Aorta (tissue), 5 donors: ENCODE results near the gene NEDD8. TPM values are rescaled to one million over a fixed set of nuclear protein-coding genes. Genes with fewer than 3 reads are reported as not detected.
A peak's percentile ranks its signal among the peaks of the same experiment; 100 is the strongest.
"Not testable (repeated sequence)": the region's sequence is repeated elsewhere in the genome, so short reads cannot be mapped to it uniquely, and the experiment has no call there.

Experiments
- ATAC-seq: fragments of 200-7000 bp; cut with Tn5 transposase; one replicate; pipeline ENCODE4 v1.9.1; 2022; ENCODE audit warnings: moderate library complexity; ENCODE audit not compliant: low FRiP score
- DNase-seq, 2 donors: peaks; one replicate each; pipeline ENCODE4 v3.0.0-alpha.2; 2020
- H3K27ac ChIP-seq, 2 donors: one replicate each; pipeline ENCODE4 v1.5.1; 2013; ENCODE audit warnings: low read length in 2 of 2, mild to moderate bottlenecking in 2 of 2, moderate library complexity in 2 of 2, control low read depth in 1 of 2, inconsistent platforms in 1 of 2, low read depth in 1 of 2
- H3K27me3 ChIP-seq, 2 donors: one replicate each; pipeline ENCODE4 v1.6.1; 2013; ENCODE audit warnings: control low read depth in 1 of 2, low read length in 1 of 2, mild to moderate bottlenecking in 1 of 2, moderate library complexity in 1 of 2; ENCODE audit not compliant: insufficient read depth in 2 of 2, control insufficient read depth in 1 of 2
- H3K36me3 ChIP-seq, 2 donors: one replicate each; pipeline ENCODE4 v1.6.1; 2013; ENCODE audit warnings: control low read depth in 1 of 2, low read length in 1 of 2, mild to moderate bottlenecking in 1 of 2; ENCODE audit not compliant: insufficient read depth in 2 of 2, control insufficient read depth in 1 of 2
- H3K4me1 ChIP-seq, 2 donors: one replicate each; pipeline ENCODE4 v1.6.1; 2013; ENCODE audit warnings: low read length in 2 of 2, control low read depth in 1 of 2, mild to moderate bottlenecking in 1 of 2, moderate library complexity in 1 of 2; ENCODE audit not compliant: insufficient read depth in 2 of 2, control insufficient read depth in 1 of 2
- H3K4me3 ChIP-seq, 2 donors: one replicate each; pipeline ENCODE4 v1.5.1; 2013; ENCODE audit warnings: low read length in 2 of 2, control low read depth in 1 of 2, mild to moderate bottlenecking in 1 of 2
- H3K9me3 ChIP-seq: one replicate; pipeline ENCODE4 v1.6.1; 2013; ENCODE audit warnings: mild to moderate bottlenecking, low read length; ENCODE audit not compliant: control insufficient read depth
- WGBS, 2 donors: extraction: QIAGEN DNeasy Blood & Tissue Kit; methylation state at CpG; one replicate each; pipeline ENCODE4 v1.1.7; 2013; 5-methylcytosine and 5-hydroxymethylcytosine counted together
- intact Hi-C, 2 donors: fragments of 100-400 bp; cut with DNase I; formaldehyde crosslinking; loops; one replicate each; pipeline versions ENCODE4 v1.14.2 to v1.15.0; 2022
- polyA plus RNA-seq, 2 donors: library from polyadenylated mRNA; stranded (reverse); fragments of 200-250 nt; gene quantifications; one replicate each; pipeline ENCODE4 v1.2.3, GENCODE V29; 2013
- total RNA-seq, 2 donors: library from RNA; stranded (reverse); fragmentation: NEBNext Ultra II Directional; extraction: Animal tissue kit (Norgen Biotek cat#: 25700); gene quantifications; one replicate each; pipeline ENCODE4 v1.2.1, GENCODE V29; 2021
- donor health status: healthy with polysubstance abuse.
- donor health status: Bipolar disorder and iron deficiency.
- donor health status: DM: no; HTN: no; CAD: no.
- donor health status: DM: no; HTN: no; CAD: no.
- donor health status: DM: yes; HTN: yes; CAD: no.

Gene NEDD8
- total and polyA plus RNA-seq, 4 donors = 122 to 345 (median 172) TPM

DNA sequence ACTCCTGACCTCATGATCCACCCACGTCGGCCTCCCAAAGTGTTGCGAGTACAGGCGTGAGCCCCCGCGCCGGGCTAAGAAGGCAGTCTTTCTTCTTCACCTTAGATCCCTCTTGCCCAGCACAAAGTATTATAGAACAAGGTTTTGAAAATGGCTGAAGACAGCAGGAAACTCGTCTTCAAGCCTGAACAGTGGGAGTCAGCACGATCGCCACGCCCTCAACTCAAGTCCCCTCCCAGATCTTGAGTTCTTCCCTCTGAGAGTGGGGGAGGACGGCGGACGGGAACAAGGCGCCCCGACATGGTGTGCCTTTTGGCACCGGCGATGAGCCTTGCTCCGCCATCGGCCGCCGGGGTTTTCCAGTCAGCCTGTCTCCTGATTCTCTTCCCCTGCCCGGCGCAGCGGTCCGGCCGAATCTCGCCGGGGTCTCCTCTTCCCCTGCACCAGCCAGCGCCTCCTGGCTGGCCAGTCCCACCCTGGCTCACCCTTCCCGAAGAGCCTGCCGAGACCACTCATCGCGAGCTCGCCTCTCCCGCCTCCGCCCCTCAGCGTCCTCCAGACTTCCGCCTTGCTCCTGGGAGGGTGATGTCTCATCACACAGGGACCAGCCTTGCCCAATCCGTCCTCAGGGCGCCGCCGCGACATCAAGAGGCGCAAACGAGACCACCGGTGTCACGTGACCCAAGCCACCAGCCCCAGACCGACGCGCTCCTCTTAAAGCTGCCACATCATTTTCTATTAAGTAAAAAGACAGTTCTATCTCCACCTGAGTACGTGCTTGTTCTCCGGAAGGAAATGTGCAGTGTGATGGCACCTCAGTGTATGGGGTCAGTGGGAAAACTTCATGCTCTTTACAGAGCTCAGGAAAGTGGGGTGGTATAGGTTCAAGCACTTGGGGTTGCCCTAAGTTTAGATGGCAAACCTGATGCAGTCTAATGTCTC is 19.0 kb downstream of the NEDD8 start, which contains the start of gene CHMP4A:
CHMP4A (minus strand) TSS at position 565 of the 942 bp plus-strand sequence; CDS start at position 516, 49 bp downstream.
- Histone ChIP-seq H3K4me1 (no peaks in the 10 kb centered on the region), H3K4me3 (peak within 1 kb of the TSS; percentile 46 to 62), H3K27ac (peak within 1 kb of the TSS; percentile 29 to 93), H3K36me3 (peaks cover 0 to 3% of the 10 kb centered on the region in 2 donors), H3K9me3 (no peaks in the 10 kb centered on the region), H3K27me3 (no peaks in the 10 kb centered on the region)
- ATAC-seq = peak; percentile 95
- 0 to 1% methylated on average over 53 of the region's 53 CpGs for WGBS, 2 donors
- DNase-seq = peak; percentile 99
- intact Hi-C loops = no loop called here

- ATAC-seq (no peak), DNase-seq (no peak)
- no peak overlapping the region for H3K27ac ChIP-seq
- H3K9me3 ChIP-seq = no peaks in the 10 kb centered on the region
- H3K36me3 ChIP-seq = peaks cover 0 to 3% of the 10 kb centered on the region in 2 donors
- H3K4me1 ChIP-seq = no peaks in the 10 kb centered on the region
- intact Hi-C loops = no loop called here
- WGBS, 2 donors = 86 to 91% methylated on average over 6 of the region's 6 CpGs
- no peaks in the 10 kb centered on the region for H3K27me3 ChIP-seq
- no peak overlapping the region for H3K4me3 ChIP-seq
Observed at GRCh38 chr14:24211311-24211710, 20.9 kb downstream of the NEDD8 start.

- Histone ChIP-seq H3K4me3 (no peak overlapping the region), H3K36me3 (peaks cover 2 to 5% of the 10 kb centered on the region in 2 donors), H3K27ac (no peak overlapping the region), H3K4me1 (no peaks in the 10 kb centered on the region), H3K27me3 (no peaks in the 10 kb centered on the region), H3K9me3 (no peaks in the 10 kb centered on the region)
- intact Hi-C loops = no loop called here
- DNase-seq (no peak), ATAC-seq (no peak)
- 97 to 98% methylated on average over 2 of the region's 2 CpGs for WGBS, 2 donors
Observed at GRCh38 chr14:24207625-24208024, 24.5 kb downstream of the NEDD8 start.

DNA sequence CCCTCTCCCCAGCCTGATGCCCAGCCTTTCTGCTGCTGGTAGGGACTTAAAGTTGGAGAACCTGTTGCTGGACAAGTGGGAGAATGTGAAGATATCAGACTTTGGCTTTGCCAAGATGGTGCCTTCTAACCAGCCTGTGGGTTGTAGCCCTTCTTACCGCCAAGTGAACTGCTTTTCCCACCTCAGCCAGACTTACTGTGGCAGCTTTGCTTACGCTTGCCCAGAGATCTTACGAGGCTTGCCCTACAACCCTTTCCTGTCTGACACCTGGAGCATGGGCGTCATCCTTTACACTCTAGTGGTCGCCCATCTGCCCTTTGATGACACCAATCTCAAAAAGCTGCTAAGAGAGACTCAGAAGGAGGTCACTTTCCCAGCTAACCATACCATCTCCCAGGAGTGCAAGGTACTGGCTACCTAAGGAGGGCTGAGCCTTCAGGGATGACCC is 25.0 kb downstream of the NEDD8 start:
- Histone ChIP-seq H3K27me3 (no peaks in the 10 kb centered on the region), H3K27ac (no peak overlapping the region), H3K36me3 (peaks cover 2 to 5% of the 10 kb centered on the region in 2 donors), H3K9me3 (no peaks in the 10 kb centered on the region), H3K4me1 (no peaks in the 10 kb centered on the region), H3K4me3 (no peak overlapping the region)
- no peak for ATAC-seq
- intact Hi-C loops = no loop called here
- 89 to 93% methylated on average over 5 of the region's 5 CpGs for WGBS, 2 donors
- DNase-seq = no peak

DNA sequence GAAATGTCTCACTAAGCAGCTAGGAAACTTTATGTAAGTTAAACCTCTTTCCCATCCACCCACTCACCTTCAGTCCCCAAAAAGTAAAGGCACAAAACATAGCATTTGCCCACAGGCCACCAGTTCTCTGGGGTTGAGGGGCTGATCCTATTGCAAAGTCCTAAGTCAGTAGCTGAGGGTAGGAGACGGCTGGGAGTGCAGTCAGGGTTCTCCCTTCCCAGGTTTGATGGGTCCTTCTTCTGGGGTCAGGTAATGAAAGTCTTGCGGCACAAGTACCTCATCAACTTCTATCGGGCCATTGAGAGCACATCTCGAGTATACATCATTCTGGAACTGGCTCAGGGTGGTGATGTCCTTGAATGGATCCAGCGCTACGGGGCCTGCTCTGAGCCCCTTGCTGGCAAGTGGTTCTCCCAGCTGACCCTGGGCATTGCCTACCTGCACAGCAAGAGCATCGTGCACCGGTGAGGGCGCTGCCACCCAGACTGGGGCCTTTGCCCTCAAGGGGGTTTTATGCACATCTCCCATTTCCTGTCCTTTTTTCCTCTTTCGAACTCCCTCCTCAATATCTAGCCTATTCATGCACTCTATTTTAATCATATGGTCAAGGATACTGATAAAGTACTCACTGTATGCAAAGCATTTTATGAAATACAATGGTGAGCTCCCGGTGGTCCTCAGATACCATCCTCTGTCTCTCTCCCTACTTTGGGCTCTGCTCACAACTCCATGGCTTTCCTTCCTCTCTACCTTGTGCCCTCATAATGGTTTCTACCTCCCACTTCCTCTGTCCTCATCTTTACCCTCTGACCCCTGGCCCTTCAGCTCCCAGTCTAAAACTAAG is 25.7 kb downstream of the NEDD8 start:
- ATAC-seq = no peak
- H3K36me3 ChIP-seq = peaks cover 2 to 5% of the 10 kb centered on the region in 2 donors
- 93 to 96% methylated on average over 11 of the region's 11 CpGs for WGBS, 2 donors
- no peak overlapping the region for H3K27ac ChIP-seq
- H3K9me3 ChIP-seq = no peaks in the 10 kb centered on the region
- H3K4me1 ChIP-seq = no peaks in the 10 kb centered on the region
- intact Hi-C loops = no loop called here
- no peaks in the 10 kb centered on the region for H3K27me3 ChIP-seq
- H3K4me3 ChIP-seq = no peak overlapping the region
- DNase-seq = no peak

DNA sequence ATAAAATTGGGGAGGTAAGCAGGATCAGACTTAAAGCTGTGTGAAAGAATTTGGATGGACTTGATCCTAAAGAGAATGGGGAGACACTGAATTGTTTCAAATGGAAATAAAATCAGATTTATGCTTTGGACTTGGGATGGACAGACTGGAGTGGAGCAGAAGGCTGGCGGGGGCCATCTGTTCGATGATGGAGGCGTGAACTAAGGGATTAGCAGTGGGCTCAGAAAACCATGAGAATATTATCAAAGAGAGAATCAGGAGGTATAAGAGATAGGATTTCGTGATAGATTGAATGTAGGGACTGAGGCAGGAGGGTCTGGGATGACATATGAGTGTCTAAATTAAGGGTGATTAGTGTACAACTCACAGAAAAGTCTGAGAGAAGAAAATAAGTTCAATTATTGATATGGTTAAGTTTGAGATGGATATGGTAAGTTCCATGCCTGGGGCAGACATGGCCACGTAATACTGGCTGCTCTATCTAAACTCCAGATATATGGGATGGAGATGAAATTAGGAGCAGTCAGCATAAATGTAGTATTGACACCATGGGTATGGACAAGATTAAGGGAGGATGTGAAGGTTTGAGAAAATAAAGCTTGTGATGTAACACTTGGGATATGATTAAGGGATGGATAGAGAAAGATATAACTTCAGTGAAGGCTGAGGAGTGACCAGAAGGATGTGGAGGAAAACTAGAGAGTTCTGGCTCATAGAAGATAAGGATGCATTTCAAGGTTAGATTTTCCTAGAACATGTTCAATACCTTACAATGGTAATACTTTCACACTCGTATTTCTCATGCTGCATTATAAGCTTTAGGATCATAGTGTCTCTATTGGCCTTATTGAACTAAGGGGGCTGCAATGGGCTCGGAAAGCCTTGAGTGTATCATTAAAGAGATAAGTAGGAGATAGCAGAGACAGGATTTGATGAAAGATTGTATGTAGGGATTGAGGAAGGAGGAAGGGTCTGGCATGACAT is 27.7 kb downstream of the NEDD8 start:
- whole genome bisulfite sequencing, 2 donors = 91 to 92% methylated on average over 7 of the region's 7 CpGs
- H3K27me3 ChIP-seq = no peaks in the 10 kb centered on the region
- peaks cover 2 to 9% of the 10 kb centered on the region in 2 donors for H3K36me3 ChIP-seq
- no peaks in the 10 kb centered on the region for H3K9me3 ChIP-seq
- H3K4me3 ChIP-seq = no peak overlapping the region
- no peaks in the 10 kb centered on the region for H3K4me1 ChIP-seq
- ATAC-seq (no peak), DNase-seq (no peak)
- H3K27ac ChIP-seq = no peak overlapping the region
- intact Hi-C loops = no loop called here

DNA sequence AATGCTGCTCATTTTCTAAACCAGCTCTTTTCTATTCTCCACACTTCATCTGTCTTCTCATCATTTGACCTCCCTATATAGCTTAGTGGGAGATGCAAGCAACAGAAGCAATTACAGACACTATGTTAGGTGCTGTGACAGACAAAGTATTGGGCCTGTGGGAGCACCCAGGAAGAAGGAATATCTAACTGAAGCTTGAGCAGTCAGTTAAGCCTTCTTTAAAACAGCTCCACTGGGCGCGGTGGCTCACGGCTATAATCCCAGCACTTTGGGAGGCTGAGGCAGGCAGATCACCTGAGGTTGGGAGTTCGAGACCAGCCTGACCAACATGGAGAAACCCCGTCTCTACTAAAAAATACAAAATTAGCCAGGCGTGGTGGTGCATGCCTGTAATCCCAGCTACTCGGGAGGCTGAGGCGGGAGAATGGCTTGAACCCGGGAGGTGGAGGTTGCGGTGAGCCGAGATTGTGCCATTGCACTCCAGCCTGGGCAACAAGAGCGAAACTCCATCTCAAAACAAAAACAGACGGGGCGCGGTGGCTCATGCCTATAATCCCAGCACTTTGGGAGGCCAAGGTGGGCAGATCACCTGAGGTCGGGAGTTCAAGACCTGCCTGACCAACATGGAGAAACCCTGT is 28.8 kb downstream of the NEDD8 start:
- WGBS, 2 donors = 93 to 98% methylated on average over 15 to 16 of the region's 16 CpGs
- DNase-seq, H3K9me3 ChIP-seq, H3K36me3 ChIP-seq, ATAC-seq, H3K4me1 ChIP-seq, H3K4me3 ChIP-seq, H3K27ac ChIP-seq, intact Hi-C loops, H3K27me3 ChIP-seq: not testable (repeated sequence)
